ENCODE measurements around the gene LTBP3.

The LTBP3 gene

DNA sequence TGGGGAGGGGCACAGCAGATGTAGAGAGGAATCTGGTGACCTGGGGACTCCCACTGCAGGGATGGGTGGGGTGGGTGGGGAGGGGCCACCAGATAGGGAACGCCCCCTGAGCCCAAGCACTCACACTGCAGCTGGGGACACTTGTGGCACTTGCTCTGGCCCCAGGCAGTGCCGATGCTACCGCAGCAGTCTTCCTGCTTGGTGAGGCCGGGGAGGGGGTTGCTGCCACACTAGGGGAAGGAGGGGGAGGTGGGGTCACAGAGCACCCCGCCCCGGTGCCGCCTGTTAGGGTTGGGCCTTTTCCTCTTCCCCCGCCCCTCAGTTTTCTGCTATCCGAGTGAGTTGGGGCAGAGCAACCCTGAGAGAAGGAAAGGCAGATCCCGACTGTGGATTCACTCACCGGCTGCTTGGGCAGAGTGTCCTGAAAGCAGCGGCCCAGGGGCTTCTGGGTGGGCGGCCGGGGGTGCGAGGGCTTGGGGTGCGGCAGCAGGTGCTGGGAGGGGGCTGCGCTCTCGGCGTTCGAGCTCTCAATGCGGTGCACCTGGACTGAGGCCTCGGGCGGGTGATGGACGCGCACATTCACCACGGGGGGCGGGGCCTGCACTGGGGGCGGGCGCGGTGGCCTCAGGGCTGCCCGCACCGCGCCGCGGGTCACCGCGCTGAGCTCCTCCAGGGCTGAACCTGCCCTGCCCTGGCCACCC is 4.7 kb downstream of the LTBP3 start:
- peak; percentile 63 for DNase-seq (ENCODE audit: low spot score)

DNA sequence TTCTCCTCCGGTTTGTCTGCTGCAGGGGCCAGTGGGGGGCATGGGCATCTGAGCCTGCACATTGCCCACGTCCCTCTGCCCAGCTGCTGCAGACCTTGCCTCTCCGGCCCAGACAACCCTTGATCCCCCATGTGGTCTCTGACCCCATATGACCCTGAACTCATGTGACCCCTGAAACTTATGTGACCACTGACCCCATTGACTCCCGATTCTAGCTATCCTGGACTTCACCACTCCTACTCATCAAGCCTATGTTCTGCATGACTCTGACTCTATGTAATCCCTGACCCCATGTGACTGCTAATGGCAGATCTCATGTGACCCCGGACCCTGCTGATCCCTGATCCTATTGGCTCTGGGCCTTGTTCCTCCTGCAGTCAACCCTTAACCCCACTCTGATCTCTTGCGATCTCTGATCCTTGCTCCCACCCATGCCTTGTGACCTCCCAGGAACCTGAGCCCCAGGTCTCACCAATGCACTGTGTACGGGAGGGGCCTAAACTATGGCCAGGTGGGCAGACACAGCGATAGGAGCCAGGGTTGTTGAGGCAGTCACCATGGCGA is 5.7 kb downstream of the LTBP3 start:
- no peak for DNase-seq (ENCODE audit: low spot score)

DNA sequence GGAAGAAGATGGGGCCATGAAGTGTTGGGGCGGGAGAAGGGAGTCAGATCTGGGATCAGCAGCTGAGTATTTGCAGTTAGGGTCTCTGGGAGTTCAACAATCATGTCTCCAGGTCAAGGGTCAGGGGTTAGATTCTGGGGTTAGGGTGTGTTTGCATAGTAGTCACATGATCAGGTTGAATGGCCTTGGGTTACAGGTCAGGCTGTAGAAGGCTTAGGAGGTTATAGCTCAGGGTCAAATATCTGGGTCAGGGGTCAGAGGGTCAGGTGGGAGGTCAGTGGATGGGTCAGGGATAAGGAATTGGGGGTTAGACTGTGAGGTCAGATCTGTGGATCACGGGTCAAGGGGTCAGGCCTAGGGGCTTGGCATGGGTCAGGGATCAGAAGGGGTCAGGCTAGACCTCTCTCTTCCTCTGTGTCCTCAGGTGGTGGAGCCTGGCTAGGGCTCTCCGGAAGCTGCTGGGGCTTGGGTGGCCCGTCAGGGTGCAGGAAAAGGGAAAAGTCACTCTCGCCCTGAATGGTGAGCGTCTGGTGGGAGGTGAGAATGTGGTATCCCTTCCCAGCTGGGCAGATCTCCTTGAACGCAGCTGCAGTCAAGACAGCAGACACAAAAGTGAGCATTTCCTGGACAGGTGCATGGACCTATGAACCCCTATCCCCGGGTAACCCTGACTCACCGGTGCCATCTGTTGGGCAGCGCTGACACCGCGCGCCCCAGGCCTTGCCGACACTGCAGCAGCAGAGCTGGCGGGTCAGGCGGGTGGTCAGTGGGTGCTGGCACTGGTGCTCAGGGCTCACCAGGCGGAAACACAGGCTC is 6.4 kb downstream of the LTBP3 start:
- peak; percentile 73 for DNase-seq (ENCODE audit: low spot score)

DNA sequence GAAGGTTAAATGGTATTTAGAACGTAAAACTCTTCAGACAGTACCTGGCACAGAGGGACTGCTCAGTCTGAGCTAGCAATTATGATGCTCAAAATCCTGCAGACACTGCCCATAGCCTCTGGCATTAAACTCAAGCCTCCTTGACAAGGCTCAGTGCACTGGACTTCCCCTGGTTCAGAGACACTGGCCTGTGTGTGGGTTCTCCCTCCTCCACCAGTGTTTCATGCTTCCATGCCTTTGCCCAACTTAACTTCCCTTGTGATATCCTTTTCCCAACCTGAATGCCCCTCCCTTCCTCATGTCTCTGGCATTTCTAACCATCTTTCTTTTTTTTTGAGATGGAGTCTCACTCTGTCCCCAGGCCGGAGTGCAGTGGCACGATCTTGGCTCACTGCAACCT is 9.1 kb downstream of the LTBP3 start:
- no peak for DNase-seq (ENCODE audit: low spot score)

DNA sequence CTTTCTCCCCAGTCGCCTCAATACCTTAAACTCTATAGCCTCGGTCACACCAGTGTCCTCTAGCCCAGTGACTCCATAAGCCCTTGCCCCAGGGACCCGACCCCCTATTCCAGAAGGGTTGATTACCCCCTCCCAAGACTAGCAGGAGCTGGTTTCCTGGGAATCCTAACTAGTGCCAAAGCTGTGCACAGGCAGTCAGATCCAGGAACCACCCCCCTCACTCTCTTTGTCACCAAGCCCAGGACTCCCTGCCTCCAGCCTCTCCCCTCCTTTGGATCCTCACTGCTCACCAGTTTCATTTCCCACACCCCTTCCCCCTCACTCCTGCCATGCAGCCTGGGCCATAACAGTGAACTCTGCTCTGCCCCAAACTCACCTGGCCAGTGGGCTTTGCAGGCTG is 9.8 kb downstream of the LTBP3 start:
- DNase-seq (ENCODE audit: low spot score), result no peak

DNA sequence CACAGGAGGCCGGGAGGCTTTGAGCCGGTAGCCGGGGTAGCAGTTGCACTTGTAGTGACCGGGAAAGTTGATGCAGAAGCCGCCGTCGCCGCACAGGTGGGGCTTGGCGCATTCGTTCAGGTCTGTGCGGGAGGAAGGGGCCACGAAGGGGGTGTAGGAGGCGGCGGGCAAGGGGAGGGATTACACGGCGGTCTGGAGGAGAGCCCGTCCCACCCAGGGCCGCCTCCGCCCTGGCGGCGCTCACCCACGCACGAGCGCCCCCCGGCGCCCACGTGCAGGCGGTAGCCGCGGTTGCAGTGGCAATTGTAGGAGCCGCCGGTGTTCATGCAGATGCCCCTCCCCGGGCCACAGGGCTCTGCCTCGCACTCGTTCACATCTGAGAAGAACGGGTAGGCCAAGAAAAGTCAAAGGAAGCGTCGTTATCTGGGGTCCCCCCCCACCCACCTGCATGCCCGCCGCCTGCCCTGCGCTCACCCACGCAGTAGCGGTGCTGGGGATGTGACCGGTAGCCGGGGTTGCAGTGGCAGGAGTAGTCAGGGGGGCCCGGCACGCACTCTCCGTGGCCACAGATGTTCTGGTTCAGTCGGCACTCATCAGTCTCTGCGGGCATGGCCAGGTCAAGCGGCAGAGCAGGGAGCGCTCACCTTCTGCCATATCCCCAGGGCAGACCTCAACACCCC is 10.6 kb downstream of the LTBP3 start:
- DNase-seq (ENCODE audit: low spot score), result no peak

DNA sequence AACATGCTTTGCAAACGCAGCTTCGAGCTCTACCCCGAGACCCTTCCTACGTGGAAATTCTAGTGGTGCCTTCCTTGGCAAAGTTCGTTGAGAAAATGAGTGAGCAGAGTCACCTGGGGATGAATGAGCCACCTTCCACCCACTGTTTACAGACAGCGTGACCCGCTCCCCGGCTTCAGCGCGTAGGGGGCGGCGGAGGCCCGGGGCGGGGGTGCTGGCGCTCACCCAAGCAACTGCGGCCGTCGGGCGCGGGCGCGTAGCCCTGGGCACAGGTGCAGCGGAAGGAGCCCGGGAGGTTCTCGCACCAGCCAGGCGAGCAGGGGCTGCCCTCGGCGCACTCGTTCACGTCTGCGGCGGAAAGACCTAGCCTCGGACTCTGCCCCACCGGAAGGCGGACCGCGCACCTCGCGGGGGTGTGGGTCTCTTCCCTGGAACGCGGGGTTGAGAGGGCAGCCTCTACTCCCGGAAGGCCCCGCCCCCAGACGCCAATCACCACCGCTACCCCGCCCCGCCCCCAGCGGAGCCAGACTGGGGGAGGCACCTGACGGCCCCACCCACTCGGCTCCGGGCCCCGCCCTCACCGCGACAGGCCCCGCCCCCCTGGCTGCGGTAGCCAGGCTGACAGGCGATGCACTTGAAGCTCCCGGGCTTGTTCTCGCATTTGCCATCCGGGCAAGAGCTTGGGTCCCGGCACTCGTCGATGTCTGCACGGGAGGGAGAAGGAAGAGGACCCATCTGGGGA is 11.8 kb downstream of the LTBP3 start:
- peak; percentile 95 for DNase-seq (ENCODE audit: low spot score)

DNA sequence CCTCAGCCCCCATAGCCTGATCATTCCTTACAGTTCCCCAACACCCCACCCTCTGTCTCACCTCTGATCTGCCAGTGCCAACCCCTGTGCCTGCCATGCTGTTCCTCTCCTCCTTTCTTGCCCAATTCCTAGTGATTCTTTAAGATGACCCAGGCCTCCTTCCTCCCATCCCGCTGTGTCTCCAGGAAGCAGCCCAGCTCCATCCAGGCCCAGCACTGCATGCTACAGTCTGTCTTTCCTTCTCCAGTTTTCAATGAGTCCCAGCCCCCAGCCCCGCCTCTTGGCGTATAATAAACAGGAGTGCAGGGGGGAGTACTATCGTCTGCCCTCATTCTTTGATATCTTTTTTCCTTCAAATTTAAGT is 12.3 kb downstream of the LTBP3 start:
- no peak for DNase-seq (ENCODE audit: low spot score)

DNA sequence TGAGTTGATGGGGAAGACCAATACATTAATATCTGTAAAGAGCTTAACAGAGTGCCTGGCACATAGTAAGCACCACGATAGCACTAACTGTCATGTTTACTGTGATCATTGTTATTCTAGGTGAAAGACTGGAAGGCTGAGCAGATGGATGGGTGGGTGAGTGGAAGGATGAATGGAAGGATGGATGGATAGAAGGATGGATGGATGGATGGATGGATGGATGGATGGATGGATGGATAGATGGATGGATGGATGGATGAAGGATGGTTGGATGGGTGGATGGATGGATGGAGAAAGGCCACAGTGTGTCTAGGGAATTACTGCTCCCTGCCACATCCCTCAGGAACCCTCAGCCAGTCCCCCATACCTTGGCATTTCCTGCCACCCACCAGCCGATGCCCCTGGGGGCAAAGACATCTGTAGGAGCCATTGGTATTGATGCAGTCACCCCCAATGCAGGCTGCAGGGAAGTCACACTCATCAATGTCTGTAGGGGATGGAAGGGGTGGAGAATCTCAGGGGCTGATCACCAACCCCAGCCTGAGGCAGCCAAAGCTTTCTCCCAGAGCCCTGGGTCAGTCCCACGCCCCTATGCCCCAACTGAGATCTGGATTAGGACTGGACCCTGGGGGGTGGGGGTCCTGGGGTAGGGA is 15.3 kb downstream of the LTBP3 start:
- no peak for DNase-seq (ENCODE audit: low spot score)

DNA sequence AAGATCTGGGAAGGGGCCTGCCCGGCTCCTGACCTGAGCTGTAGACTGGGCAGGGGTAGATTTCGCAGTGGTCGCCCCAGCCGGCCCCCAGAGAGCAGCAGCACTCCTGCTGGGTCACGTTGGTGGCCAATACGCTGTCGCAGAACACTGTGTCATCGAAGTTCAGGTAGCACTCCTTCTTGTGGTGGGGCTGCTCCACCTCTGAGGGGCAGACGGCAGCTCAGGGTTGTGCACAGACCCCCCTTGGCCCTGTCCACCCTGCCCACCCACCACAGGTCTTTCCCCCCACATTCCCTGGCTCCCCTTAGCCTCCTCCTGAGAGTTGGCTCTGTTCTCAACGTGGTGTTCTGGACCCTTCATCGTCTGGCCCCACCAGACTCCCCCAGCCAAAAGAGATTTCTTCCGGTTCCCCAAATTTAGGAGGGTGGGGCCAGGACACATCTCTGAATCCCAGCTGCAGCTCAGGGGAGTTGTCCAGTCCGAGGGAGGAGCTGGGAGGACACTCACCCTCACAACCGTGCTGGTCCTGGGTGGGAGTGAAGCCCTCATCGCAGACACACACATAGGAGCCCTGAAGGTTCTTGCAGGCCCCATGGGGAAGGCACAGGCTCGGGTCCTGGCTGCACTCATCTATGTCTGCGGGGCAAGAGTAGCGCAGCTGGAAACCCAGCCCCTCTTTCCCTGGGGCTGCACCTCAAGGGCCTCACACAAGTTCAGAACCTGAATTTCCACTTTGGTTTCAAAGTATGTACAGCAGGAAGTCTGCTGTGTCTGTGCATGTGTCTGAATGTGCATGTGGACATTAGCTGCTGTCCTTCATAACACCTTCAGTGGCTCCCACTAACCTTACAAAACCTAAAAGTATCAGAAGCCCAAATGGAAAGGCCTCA is 16.8 kb downstream of the LTBP3 start:
- DNase-seq (ENCODE audit: low spot score), result no peak

DNA sequence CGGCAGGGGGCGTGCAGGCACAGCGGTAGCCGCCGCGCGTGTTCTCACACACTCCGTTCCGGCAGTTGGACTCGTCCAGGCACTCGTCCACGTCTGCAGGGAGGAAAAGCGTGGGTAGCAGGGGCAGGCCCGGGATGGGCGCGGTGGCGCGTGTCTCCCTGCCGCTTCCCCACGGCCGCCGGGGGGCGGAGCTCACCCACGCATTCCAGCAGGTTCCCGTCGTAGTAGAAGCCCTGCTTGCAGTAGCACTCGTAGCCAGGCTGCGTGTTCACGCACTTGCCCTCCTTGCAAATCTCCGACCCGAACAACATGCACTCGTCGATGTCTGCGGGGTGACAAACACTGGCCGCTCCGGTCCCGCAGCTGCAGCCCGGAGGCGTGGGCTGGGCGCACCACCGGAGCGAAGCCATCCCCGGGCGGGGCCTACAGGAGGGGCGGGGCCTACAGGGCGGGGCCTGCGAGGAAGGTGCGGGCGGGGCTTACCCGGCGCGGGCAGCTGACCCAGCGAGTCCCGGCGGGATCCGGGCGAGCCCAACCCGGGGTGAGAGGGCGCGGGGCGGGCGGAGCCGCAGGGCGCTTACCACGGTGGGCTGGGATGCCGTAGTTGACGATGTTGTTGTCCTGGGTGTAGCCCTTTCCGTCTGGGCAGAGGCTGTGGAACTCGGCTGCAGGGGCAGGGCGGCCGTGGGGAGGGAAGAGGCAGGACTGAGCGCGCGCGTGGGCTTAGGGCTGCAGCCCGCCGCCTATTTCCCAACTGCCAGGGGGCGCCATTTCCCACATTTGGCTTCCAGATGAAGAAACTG is 17.7 kb downstream of the LTBP3 start:
- peak; percentile 91 for DNase-seq (ENCODE audit: low spot score)

DNA sequence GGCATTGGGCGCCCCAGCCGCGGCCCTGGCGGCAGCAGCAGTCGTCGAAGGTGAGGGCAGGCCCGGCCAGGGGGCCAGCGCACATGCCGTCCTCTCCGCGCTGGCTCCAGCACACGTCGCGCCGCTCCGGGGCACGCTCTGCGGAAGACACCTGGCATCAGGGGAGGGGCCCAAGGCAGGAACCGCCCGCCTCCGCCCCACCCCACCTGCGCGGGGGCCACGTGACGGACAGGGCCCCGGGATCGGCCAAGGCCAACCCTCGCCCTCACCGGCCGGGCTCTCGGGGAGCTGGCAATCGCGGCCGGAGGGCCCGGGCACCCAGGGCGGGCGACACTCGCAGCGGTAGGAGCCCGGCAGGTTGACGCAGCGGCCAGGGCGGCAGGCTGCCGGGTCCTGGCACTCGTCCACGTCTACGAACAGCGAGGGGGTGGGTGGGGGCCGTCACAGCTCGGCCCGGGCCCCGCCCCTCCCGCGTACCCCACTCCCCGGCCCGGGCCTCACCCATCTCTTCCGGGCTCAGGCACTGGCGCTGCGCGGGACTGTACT is 18.3 kb downstream of the LTBP3 start:
- DNase-seq (ENCODE audit: low spot score), result no peak

DNA sequence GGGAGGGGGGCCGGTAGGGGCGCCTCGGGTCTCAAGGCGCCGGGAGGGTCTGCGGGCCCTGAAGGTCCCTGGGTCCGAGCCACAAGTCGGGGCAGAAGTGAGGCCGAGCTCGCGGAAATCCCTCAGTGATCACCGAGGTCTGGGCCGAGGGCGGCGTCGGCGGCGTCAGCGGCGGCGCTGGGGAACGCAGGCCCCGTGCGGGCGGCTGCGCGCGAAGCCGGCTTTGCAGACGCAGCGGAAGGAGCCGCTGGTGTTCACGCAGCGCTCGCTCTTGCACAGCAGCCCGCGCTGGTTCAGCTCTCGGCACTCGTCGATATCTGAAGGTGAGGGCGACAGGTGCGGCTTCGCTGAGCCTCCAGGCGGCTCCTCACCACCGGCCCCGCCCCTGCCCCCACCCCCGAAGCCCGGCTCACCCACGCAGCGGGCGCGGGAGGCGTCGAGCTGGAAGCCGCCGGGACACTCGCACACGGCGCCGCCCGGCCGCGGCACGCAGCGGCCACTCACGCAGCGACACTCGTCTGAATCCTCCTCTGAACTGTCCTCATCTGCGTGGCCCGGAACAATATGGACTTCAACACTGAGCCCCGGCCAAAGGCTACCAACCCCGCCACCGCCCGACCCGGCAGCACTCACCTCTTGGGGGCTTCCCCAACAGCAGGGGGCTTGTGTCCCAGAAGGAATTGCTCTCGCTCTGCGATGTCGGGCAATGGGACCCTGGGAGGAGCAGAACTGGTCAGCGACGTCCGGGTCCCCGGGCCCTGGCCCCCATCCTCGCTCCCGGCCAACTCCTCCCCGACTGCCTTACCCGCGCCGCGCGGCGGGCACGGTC is 19.0 kb downstream of the LTBP3 start:
- DNase-seq (ENCODE audit: low spot score), result no peak

DNA sequence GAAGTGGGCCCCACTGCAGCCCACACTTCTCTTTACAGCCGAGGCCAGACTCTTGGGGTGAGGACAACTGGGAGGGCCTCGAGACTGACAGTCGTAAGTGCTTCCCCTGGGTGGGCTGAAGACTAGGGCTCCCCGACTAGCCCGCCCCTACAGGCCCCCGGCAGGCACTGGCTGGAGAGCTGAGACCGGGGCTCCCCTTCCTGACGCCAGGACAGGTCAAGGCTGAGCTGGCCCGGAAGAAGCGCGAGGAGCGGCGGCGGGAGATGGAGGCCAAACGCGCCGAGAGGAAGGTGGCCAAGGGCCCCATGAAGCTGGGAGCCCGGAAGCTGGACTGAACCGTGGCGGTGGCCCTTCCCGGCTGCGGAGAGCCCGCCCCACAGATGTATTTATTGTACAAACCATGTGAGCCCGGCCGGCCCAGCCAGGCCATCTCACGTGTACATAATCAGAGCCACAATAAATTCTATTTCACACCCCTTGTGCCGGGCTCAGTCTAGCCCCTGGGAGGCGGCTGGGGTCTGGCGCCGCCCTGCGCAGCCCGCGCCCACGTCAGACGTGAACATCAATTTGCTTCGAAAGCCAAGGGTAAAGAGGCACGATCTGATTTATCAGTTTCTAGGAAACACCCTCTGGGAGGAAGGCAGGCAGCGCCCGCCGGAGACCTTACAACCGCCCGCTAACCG is 19.8 kb downstream of the LTBP3 start:
- DNase-seq (ENCODE audit: low spot score), result no peak

DNA sequence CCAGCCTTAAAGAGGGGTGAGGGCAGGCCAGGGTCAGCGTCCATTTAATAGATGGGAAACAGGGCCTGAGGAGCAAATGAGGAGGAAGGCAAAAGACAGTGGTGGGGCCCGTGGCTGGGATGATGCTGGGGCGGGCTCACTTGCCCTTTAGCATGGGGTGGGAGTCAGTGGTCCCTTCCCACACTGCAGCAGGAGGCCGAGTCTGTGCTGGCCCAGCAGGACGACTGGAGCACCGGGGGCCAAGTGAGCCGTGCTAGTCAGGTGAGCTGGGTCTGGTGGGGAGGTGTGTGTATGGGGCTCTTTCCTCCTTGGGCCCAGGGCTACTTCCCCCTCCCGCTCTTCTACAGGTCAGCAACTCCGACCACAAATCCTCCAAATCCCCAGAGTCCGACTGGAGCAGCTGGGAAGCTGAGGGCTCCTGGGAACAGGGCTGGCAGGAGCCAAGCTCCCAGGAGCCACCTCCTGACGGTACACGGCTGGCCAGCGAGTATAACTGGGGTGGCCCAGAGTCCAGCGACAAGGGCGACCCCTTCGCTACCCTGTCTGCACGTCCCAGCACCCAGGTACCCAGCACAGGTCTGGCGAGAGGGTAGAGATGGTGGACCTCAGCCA is 20.4 kb downstream of the LTBP3 start:
- no peak for DNase-seq (ENCODE audit: low spot score)

DNA sequence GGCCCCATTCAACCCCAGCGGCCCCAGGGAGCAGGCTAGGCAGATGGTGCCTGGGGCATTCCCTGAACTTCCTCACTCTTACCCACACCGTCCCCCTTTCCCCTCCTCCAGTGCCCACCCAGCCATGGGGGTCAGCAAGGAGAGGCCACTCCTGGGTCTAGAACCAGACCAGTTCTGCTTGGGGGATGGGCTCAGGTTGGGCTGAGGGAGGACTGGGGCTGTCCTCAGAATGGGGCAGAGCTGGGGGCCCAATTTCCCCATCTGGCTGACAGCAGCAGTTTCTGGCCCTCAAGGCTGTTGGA is 20.9 kb downstream of the LTBP3 start:
- DNase-seq (ENCODE audit: low spot score), result no peak

DNA sequence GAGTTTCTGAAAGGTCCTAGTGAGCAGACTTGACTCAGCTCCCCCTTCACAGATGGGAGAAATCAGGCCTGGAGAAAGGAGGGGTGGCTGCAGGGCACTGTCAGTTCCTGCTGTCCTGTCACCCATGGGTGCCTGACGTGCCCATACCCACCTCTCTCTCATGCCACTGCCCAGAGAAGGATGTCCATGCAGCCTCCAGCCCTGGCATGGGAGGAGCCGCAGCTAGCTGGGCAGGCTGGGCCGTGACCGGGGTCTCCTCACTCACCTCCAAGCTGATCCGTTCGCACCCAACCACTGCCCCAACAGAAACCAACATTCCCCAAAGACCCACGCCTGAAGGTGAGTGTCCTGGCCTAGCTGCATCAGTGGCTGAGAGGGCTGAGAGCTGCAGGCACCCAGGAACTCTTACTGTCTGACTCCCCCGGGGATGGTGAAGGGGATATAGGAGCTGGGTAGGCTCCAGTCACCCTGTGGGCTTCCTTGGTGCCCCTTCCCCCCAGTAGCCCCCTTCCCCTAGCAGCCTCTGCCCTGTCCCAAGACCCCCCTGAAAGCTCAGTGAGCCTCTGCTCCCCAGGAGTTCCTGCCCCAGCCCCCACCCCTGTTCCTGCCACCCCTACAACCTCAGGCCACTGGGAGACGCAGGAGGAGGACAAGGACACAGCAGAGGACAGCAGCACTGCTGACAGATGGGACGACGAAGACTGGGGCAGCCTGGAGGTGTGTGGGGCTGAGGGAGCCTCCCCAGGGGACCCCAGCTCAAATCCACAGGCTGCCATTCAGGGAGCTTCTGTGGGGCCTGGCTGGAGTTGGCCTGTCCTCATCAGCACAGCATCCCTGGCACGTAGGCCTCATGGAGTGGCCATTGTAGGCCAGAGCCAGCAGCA is 21.5 kb downstream of the LTBP3 start:
- no peak for DNase-seq (ENCODE audit: low spot score)
